HepG2 (cell line): ENCODE results near the gene CHKA. TPM values are rescaled to one million over a fixed set of nuclear protein-coding genes. Genes with fewer than 3 reads are reported as not detected.

Source experiments
- ATAC-seq: fragments of 200-7000 bp; cut with Tn5 transposase; 3 replicates; pipeline ENCODE4 v1.9.1; 2020; ENCODE audit warnings: mild to moderate bottlenecking, moderate library complexity
- BruUV-seq: library from RNA; stranded (reverse); fragments of 400-500 nt; replicated peaks from 2 replicates; lab custom pipeline; 2021; lab: Mats Ljungman, UMichigan
- CTCF ChIA-PET: fragments of 300-600 bp; formaldehyde crosslinking; extraction: SDS; loops from one replicate; lab custom pipeline; 2021; ENCODE audit warnings: low total read pairs, inconsistent platforms, low intra/inter-chr PET ratio; lab: Yijun Ruan, JAX
- POLR2A ChIA-PET: fragments of 350-600 bp; sonication (Branson Sonifier 250); formaldehyde crosslinking; loops from one replicate; lab custom pipeline; 2020; ENCODE audit warnings: antibody characterized with exemption, inconsistent platforms; lab: Yijun Ruan, JAX
- DNase-seq: peaks from one replicate; pipeline ENCODE4 v3.0.0-alpha.2; 2015; ENCODE audit warnings: low spot score
- FAIRE-seq: peaks from 3 replicates; lab custom pipeline; 2011; peaks lifted over from hg19 to GRCh38; lab: Jason Lieb, UNC
- H2AFZ ChIP-seq: one replicate; pipeline ENCODE4 v1.6.1; 2011; ENCODE audit warnings: low read length, inconsistent platforms
- H3K27ac ChIP-seq: fragments of 300-600 bp; 3 replicates; pipeline ENCODE4 v1.8.0; 2011; ENCODE audit warnings: mixed run types, mild to moderate bottlenecking, mixed read lengths, low read length, inconsistent platforms; ENCODE audit not compliant: insufficient read depth; ENCODE audit errors: extremely low read length
- H3K27me3 ChIP-seq, 2 experiments: fragments of 200-600 bp in 1 of 2; 2 replicates in 1 of 2; 3 replicates in 1 of 2; pipeline versions ENCODE4 v1.6.0 to v1.8.0; 2011; ENCODE audit warnings: low read length in 2 of 2, mild to moderate bottlenecking in 2 of 2, moderate library complexity in 2 of 2, inconsistent platforms in 1 of 2; ENCODE audit not compliant: insufficient read depth in 2 of 2, control insufficient read depth in 1 of 2
- H3K36me3 ChIP-seq, 2 experiments: fragments of 200-600 bp in 1 of 2; replicated peaks in 1 of 2; 2 replicates in 1 of 2; 3 replicates in 1 of 2; pipeline versions ENCODE4 v1.5.1 to v1.8.0; 2011; ENCODE audit warnings: low read length in 2 of 2, inconsistent platforms in 1 of 2; ENCODE audit not compliant: insufficient read depth in 2 of 2, control insufficient read depth in 1 of 2
- H3K4me1 ChIP-seq: 2 replicates; pipeline ENCODE4 v1.5.1; 2012; ENCODE audit warnings: low read length, inconsistent platforms; ENCODE audit not compliant: insufficient read depth
- H3K4me2 ChIP-seq: 2 replicates; pipeline ENCODE4 v1.6.0; 2011; ENCODE audit warnings: low read depth, low read length, inconsistent platforms
- H3K4me3 ChIP-seq, 3 experiments: fragments of 200-600 bp in 1 of 3; sonication (generic), shearing (Covaris generic) in 1 of 3; replicated peaks in 1 of 3; 2 replicates each; pipeline ENCODE4 v1.5.1; 2011 to 2016; ENCODE audit warnings: low read length in 3 of 3, inconsistent platforms in 2 of 3, low read depth in 2 of 3, mild to moderate bottlenecking in 2 of 3, control low read depth in 1 of 3, mixed read lengths in 1 of 3; ENCODE audit not compliant: insufficient read depth in 1 of 3
- H3K79me2 ChIP-seq: one replicate; pipeline ENCODE4 v1.6.1; 2011; ENCODE audit warnings: low read length, inconsistent platforms; ENCODE audit not compliant: insufficient read depth
- H3K9ac ChIP-seq: 2 replicates; pipeline ENCODE4 v1.6.0; 2011; ENCODE audit warnings: mild to moderate bottlenecking, low read depth, low read length, inconsistent platforms; ENCODE audit not compliant: insufficient read depth
- H3K9me3 ChIP-seq: 2 replicates; pipeline ENCODE4 v1.5.1; 2012; ENCODE audit warnings: mild to moderate bottlenecking, low read length
- H4K20me1 ChIP-seq: 2 replicates; pipeline ENCODE4 v1.6.0; 2011; ENCODE audit warnings: inconsistent platforms, mild to moderate bottlenecking, low read length, moderate library complexity; ENCODE audit not compliant: insufficient read depth
- ADNP ChIP-seq: sonication (generic); formaldehyde crosslinking; IDR thresholded peaks from 2 replicates; pipeline ENCODE4 v1.4.0; 2020; ENCODE audit warnings: missing genetic modification reagents
- DBP ChIP-seq: sonication (generic); formaldehyde crosslinking; IDR thresholded peaks from 2 replicates; pipeline ENCODE4 v1.4.0; 2020; ENCODE audit warnings: missing genetic modification reagents; ENCODE audit errors: not compliant biosample characterization
- GABPB1 ChIP-seq: IDR thresholded peaks from 2 replicates; pipeline ENCODE4 v1.6.1; 2016; ENCODE audit warnings: mild to moderate bottlenecking, missing genetic modification reagents, moderate library complexity, missing compliant biosample characterization
- HDAC2 ChIP-seq: sonication (generic); formaldehyde crosslinking; IDR thresholded peaks from 2 replicates; pipeline ENCODE4 v1.4.0; 2020; ENCODE audit warnings: missing genetic modification reagents
- HOXA5 ChIP-seq: sonication (generic); formaldehyde crosslinking; IDR thresholded peaks from 2 replicates; pipeline ENCODE4 v1.4.0; 2020; ENCODE audit warnings: missing genetic modification reagents
- KDM1A ChIP-seq: IDR thresholded peaks from 2 replicates; pipeline ENCODE4 v1.6.1; 2016; ENCODE audit warnings: missing compliant biosample characterization
- MXD4 ChIP-seq: IDR thresholded peaks from 2 replicates; pipeline ENCODE4 v1.6.1; 2016; ENCODE audit warnings: mild to moderate bottlenecking, missing biosample characterization, missing genetic modification reagents
- NPAS2 ChIP-seq: sonication (generic); formaldehyde crosslinking; IDR thresholded peaks from 2 replicates; pipeline ENCODE4 v1.8.0; 2022; ENCODE audit warnings: mild to moderate bottlenecking, missing genetic modification reagents, borderline replicate concordance
- SP140L ChIP-seq: sonication (generic); formaldehyde crosslinking; IDR thresholded peaks from 2 replicates; pipeline ENCODE4 v1.4.0; 2020; ENCODE audit warnings: missing genetic modification reagents, borderline replicate concordance
- SPEN ChIP-seq: sonication (generic); formaldehyde crosslinking; IDR thresholded peaks from 2 replicates; pipeline ENCODE4 v1.5.1; 2020; ENCODE audit warnings: low read depth, mild to moderate bottlenecking, missing genetic modification reagents
- STAG1 ChIP-seq: sonication (generic); formaldehyde crosslinking; IDR thresholded peaks from 2 replicates; pipeline ENCODE4 v1.4.0; 2020; ENCODE audit warnings: missing genetic modification reagents
- TP53 ChIP-seq: sonication (generic); formaldehyde crosslinking; conservative IDR thresholded peaks from 2 replicates; pipeline ENCODE4 v1.4.0; 2020; ENCODE audit warnings: missing genetic modification reagents
- ZFP91 ChIP-seq: sonication (generic); formaldehyde crosslinking; IDR thresholded peaks from 2 replicates; pipeline ENCODE4 v1.9.0; 2022; ENCODE audit warnings: missing genetic modification reagents, mild to moderate bottlenecking, borderline replicate concordance
- ZKSCAN1 ChIP-seq: fragments of 150-350 bp; IDR thresholded peaks from 2 replicates; pipeline ENCODE4 v1.6.1; 2014; ENCODE audit warnings: low read length
- ZNF724P ChIP-seq: sonication (generic); formaldehyde crosslinking; IDR thresholded peaks from 2 replicates; pipeline ENCODE4 v1.8.0; 2022; ENCODE audit warnings: missing genetic modification reagents, borderline replicate concordance
- ZNF850 ChIP-seq: sonication (generic); formaldehyde crosslinking; conservative IDR thresholded peaks from 2 replicates; pipeline ENCODE4 v1.9.0; 2021; ENCODE audit warnings: mild to moderate bottlenecking, missing genetic modification reagents
- whole genome bisulfite sequencing: methylation state at CpG from one replicate; pipeline ENCODE4 v1.1.6; 2017; ENCODE audit warnings: low lambda C conversion rate; 5-methylcytosine and 5-hydroxymethylcytosine counted together
- in situ Hi-C: cut with HindIII; loops from 2 replicates; pipeline ENCODE4 v1.10.0; 2017; ENCODE audit warnings: low pct_unique_long_range_greater_than_20kb; ENCODE audit not compliant: extremely low pct_ligation_motif_present
- intact Hi-C: fragments of 100-400 bp; cut with micrococcal nuclease; formaldehyde crosslinking; loops from one replicate; pipeline ENCODE4 v1.10.0; 2022; ENCODE audit not compliant: unreplicated experiment
- polyA plus RNA-seq, 8 experiments: library from polyadenylated mRNA; depleted of rRNA in 3 of 8; stranded (reverse) in 7 of 8; unstranded in 1 of 8; fragments of >200 nt; fragmentation: Illumina TruSeq in 4 of 8; extraction: Trizol in 4 of 8; gene quantifications; 2 replicates each; pipeline versions ENCODE4 v1.2.1 to v1.2.3, GENCODE V29; 2011 to 2016; ENCODE audit warnings: low read depth in 4 of 8, missing spikeins in 1 of 8, mixed read lengths in 1 of 8; ENCODE audit not compliant: insufficient read depth in 1 of 8
- total RNA-seq, 5 experiments: library from RNA; depleted of rRNA; stranded (reverse); fragments of >200 nt; fragmentation: Illumina TruSeq; extraction: Trizol; gene quantifications; 2 replicates each; pipeline ENCODE4 v1.2.3, GENCODE V29; 2016; ENCODE audit warnings: low read depth in 1 of 5

The CHKA gene
- total and polyA plus RNA-seq, 2 of the 13 experiments (the other 11 are each of a cell fraction or from before 2014, with no cell fraction given): 71.6 to 92.7 TPM

DNA sequence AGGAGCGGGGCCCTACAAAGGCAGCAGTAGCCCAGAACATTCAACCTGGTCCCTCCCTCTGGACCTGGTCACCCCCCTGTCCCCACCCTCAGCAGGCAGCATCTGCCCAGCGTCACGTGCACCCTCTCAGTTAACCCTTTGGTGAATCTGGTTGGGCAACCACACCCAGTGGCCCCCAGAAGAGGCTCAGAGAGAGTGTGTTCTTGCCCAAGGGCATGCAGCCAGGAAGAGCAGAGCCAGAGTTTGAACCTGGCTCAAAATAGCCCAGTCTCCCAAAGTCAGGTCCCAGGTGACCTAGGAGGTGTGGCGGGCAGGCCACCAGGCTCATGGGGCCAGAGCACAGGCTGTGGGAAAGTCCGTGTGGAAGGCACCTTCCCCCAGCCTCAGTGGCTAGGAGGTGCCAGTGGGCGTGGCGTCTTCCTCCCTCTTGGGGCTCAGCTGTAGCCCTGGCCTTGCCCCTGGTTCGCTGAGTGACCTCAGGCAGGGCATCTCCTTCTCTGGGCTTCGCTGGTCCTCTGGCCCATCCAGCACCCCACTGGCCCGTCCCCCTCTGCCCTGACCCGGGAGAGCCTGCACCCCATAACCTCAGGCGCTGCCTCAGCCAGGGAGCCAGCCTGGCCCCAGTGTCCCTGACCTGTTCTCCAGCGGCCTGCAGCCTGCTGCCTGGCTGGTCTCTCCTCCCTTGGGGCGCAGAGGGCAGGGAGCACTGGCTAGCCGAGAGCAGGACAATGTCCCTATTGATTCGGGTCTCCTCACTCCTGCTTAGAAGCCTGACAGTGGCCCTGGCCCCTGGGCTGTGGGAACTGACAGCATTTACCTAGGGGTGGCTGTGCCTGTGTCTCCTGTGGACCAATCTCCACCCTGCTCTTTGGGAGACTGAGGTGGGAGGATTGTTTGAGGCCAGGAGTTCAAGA lies 104.0 kb downstream of the CHKA start (continued):
- peak; percentile 32 for TF ChIP-seq DBP
- peak; percentile 74 for TF ChIP-seq SPEN (CRISPR knock-in tag)
- TF ChIP-seq ZNF850: no peak
- peak; percentile 47; the same call in 1 of the 2 replicates for TF ChIP-seq GABPB1
- TF ChIP-seq SP140L: no peak
- 0 out of 2 replicates have a peak, but pooled peaks have one; percentile 17 for TF ChIP-seq HOXA5
- peak; percentile 79 for TF ChIP-seq HDAC2

- Histone ChIP-seq H3K79me2 (no peaks in the 10 kb centered on the region), H3K4me2 (peak overlapping the region; percentile 95), H3K9me3 (no peaks in the 10 kb centered on the region), H3K36me3 (no peaks in the 10 kb centered on the region), H4K20me1 (no peaks in the 10 kb centered on the region), H3K27ac (peak overlapping the region; percentile 87), H3K9ac (peak overlapping the region; percentile 63), H3K4me1 (peaks cover 93% of the 10 kb centered on the region), H3K27me3 (no peaks in the 10 kb centered on the region), H3K4me3 (peak overlapping the region; percentile 38 to 69 (median 45); a peak in 5 of 6 replicates), H2AFZ (no peak overlapping the region)
- POLR2A ChIA-PET: no interaction called here
- intact Hi-C loops: no loop called here
- ATAC-seq (no peak; the same call in 2 of the 3 replicates), FAIRE-seq (no peak), DNase-seq (no peak)
- no TSS peak for BruUV-seq
- 31% methylated on average over 10 of the region's 13 CpGs for WGBS
- CTCF ChIA-PET: no interaction called here
- in situ Hi-C loops: no loop called here
- TF ChIP-seq STAG1 (CRISPR knock-in tag): 0 out of 2 replicates have a peak, but pooled peaks have one; percentile 7
- TF ChIP-seq ZFP91 (CRISPR knock-in tag): 0 out of 2 replicates have a peak, but pooled peaks have one; percentile 2
- TF ChIP-seq KDM1A (CRISPR knock-in tag): 0 out of 2 replicates have a peak, but pooled peaks have one; percentile 26
- 0 out of 2 replicates have a peak, but pooled peaks have one; percentile 38 for TF ChIP-seq ADNP (CRISPR knock-in tag)
- TF ChIP-seq HOXA5: 0 out of 2 replicates have a peak, but pooled peaks have one; percentile 12
- no peak for TF ChIP-seq ZKSCAN1
- no peak for TF ChIP-seq TP53 (CRISPR knock-in tag)
- TF ChIP-seq NPAS2 (CRISPR knock-in tag): no peak
- TF ChIP-seq MXD4: no peak
- TF ChIP-seq ZNF724P (CRISPR knock-in tag): 0 out of 2 replicates have a peak, but pooled peaks have one; percentile 11
These were observed 104.9 kb downstream of the CHKA start for GRCh38 chr11:68016161-68016903.
